Peyer's patch (tissue), 4 donors: ENCODE measurements around the gene YAP1.

Source experiments
- CTCF ChIP-seq, 6 experiments: fragments of 450-650 bp in 4 of 6; fragments of 200-600 bp in 2 of 6; sonication (generic) in 1 of 6; IDR thresholded peaks; one replicate each; pipeline ENCODE4 v1.5.1; 2017 to 2019; ENCODE audit warnings: antibody characterized with exemption in 6 of 6, mild to moderate bottlenecking in 3 of 6, moderate library complexity in 1 of 6
- POLR2A ChIP-seq, 2 donors: fragments of 450-650 bp; IDR thresholded peaks; one replicate each; pipeline ENCODE4 v1.5.1; 2017; ENCODE audit warnings: antibody characterized with exemption in 2 of 2, mild to moderate bottlenecking in 2 of 2, moderate library complexity in 2 of 2

- no peak for TF ChIP-seq CTCF (IDR thresholded peaks at IDR 0.05)
- no peak for TF ChIP-seq POLR2A (IDR thresholded peaks at IDR 0.05)
Observed at GRCh38 chr11:102239448-102239847, 129.2 kb downstream of the YAP1 start.
